NCI-H2107 treated with DMSO at 0.1 percent for 48 hours (cell line): ENCODE results near the gene TRIM14.

ENCODE experiments used
- DNase-seq: peaks from one replicate; lab custom pipeline; 2025; ENCODE audit not compliant: unreplicated experiment; lab: John Stamatoyannopoulos, UW

TRIM14 gene, protein sequence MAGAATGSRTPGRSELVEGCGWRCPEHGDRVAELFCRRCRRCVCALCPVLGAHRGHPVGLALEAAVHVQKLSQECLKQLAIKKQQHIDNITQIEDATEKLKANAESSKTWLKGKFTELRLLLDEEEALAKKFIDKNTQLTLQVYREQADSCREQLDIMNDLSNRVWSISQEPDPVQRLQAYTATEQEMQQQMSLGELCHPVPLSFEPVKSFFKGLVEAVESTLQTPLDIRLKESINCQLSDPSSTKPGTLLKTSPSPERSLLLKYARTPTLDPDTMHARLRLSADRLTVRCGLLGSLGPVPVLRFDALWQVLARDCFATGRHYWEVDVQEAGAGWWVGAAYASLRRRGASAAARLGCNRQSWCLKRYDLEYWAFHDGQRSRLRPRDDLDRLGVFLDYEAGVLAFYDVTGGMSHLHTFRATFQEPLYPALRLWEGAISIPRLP

GRCh38 chr9:98118640-98119601 lies at the start of gene TRIM14:
TSS of gene TRIM14 (minus strand) at chr9:98119222. CDS start at chr9:98119188, 34 bp downstream.
- DNase-seq: no peak

GRCh38 chr9:98168153-98168780 lies 49.2 kb upstream of the TRIM14 start:
- DNase-seq: no peak

DNA sequence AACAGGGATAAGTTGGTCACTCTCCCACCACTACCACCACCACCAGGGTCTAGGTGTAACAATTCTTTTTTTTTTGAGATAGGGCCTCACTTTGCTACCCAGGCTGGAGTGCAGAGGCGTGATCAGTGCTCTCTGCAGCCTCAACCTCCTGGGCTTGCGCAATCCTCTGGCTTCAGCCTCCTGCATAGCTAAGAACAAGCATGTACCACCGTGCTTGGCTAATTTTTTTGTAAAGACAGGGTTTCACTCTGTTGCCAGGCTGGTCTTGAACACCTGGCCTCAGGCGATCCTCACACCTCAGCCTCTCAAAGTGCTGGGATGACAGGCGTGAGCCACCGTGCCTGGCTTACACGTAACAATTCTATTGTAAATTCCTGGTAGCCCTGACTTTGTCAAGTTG lies 45.9 kb upstream of the TRIM14 start:
- DNase-seq: no peak

GRCh38 chr9:98162613-98163012 lies 43.6 kb upstream of the TRIM14 start:
- no peak for DNase-seq

DNA sequence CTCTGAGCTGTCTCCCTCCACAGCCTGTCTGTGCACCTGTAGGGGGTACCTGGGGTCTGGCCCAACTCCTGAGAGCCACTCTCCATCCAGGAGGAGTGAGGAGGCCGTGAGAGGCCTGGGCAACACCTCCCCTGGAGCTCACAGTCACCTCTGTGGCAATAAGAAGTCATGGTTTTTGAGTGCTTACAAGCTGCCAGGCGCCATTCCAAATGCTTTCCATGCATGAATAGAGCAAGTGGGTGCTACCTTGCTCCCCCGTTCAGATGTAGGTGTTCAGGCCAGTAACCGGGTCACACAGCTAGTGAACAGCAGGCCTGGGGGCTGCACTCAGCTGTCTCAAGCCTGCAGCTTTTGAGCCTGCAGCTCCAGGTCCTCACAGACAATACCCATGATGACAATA lies 42.8 kb upstream of the TRIM14 start:
- DNase-seq: no peak

DNA sequence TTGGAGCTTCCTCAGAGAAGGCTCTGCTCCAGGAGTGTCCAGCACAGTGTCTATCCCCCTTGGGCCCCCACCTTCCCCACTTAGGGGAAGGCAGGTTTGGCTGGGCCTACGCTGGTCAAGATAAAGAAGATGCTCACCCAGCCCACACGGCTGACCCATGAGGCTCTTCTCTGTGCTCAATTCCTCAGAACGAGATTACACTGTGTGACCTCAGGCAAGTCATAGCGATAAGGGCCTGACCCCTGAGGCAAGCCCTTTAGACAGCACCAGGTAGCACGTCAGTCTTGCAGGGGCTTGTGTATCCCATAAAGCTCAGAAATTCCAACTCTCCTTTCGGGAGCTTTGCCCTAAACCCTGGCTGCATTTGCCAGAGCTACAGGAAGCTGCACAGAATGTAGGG lies 40.8 kb upstream of the TRIM14 start:
- DNase-seq: no peak

DNA sequence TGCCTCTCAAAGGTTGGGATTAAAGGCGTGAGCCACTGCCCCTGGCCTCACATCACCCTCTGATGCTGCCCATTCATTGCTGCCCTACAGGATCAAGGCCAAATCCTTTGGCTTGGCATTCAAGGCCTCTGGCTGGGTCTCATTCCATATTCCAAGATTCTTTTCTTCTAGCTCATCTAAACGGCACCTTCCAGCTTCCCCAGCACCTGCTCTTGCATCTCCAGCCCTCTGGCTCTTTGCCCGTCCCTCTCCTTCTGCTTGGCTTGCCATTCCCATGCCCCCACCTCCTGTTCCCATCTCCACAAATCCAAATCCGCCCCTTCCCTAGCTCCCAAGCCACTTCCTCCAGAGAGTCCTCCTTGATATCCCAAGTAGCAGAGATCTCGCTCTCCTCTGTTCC lies 40.3 kb upstream of the TRIM14 start:
- no peak for DNase-seq

DNA sequence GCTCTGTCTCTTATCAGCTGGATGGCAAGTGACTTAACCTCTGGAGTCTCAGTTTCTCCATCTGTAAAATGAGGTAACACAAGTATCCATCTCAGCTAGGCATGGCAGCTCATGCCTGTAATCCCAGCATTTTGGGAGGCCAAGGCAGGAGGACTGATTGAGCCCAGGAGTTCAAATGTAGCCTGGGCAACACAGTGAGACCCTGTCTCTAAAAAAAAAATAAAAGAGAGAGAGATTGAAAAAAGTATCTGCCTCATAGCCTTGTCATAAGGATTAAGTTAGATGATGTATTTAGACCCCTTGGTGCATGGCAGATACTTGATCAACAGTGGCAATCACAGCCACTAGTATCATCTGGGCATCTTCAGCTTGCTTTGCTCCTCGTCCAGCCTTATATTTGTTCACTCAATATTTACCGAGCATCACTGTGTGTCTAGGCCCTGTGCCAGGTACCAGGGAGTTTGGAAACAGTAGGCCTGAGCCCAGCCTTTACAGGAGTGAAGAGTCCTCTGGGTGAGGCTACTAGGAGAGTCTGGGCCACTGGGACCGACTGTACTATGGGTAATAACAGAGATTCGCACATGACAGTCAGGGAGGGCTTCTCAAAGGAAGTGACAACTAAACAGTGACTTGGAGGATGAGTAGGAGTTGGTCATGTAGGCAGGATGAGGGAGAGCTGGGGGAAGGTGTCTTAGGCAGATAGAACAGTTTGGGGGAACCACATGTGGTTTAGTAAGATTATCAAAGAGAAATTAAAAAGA lies 39.2 kb upstream of the TRIM14 start:
- no peak for DNase-seq

DNA sequence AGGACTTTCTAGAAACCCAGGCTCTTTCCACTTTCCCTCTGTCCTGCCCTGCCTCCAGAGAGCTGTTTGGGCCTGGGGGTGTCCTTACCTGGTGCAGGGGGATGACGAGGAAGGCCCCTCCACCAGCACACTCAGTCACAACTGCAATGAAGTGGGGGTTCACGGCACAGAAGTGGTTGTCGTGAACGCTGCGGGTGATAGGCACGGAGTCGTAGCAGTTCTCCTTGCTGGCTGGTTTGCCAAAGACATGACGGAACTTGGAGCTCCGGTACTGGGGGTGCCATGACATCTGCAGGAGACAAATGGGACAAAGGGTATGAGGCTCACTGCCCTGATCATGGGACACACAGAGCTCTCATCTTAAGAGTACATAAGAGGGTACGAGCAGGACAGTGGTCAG lies 38.4 kb upstream of the TRIM14 start:
- DNase-seq: no peak

- no peak for DNase-seq
Measured at GRCh38 chr9:98154678-98155077, 35.7 kb upstream of the TRIM14 start.

DNA sequence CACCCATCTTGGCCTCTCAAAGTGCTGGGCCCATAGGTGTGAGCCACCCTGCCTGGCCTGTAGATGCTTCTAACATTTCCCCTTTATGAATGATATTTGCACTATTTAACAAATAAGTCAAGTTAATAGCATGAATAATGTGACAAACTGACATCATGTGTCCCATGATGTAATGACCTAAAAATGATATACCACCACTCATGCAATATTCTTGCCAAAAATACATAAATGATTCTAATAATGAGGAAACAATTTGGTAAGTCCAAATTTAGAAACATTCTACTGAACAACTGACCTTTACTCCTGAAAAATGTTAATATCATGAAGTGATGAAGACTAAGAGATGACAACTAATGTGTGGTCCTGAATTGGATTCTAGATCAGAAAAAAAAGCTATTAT lies 33.5 kb upstream of the TRIM14 start:
- no peak for DNase-seq

GRCh38 chr9:98150721-98151120 lies 31.7 kb upstream of the TRIM14 start:
- DNase-seq: no peak

DNA sequence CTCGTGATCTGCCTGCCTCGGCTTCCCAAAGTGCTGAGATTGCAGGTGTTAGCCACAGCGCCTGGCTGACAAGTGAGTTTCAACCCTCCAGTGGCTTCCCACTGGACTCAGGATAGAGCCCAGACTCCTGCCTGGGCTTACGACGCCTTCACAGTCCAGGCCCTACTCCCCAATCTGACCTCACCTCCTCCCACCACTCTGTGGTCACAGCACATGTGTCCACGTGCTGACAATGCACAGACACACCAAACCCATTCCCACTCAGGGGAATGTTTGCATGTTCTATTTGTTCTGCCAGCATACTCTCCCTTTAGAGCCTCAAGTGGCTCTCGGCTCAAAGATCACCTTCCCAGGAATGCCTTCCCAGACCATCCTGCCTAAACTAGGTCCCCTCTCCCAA lies 31.1 kb upstream of the TRIM14 start:
- no peak for DNase-seq

- DNase-seq: peak; percentile 15
Measured at GRCh38 chr9:98149422-98149821, 30.4 kb upstream of the TRIM14 start.

DNA sequence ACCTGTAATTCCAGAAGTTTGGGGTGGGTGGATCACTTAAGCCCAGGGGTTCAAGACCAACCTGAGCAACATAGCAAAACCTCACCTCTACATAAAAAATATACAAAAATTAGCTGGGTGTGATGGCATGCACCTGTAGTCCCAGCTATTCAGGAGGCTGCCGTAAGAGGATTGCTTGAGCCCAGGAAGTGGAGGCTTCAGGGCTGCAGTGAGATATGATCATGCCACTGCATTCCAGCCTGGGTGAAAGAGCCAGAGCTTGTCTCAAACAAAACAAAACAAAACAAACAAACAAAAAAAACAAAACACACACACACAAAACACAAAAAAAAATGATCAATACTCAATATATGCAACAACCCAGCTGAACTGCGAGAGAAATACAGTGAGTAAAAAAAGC lies 29.5 kb upstream of the TRIM14 start:
- DNase-seq: no peak

DNA sequence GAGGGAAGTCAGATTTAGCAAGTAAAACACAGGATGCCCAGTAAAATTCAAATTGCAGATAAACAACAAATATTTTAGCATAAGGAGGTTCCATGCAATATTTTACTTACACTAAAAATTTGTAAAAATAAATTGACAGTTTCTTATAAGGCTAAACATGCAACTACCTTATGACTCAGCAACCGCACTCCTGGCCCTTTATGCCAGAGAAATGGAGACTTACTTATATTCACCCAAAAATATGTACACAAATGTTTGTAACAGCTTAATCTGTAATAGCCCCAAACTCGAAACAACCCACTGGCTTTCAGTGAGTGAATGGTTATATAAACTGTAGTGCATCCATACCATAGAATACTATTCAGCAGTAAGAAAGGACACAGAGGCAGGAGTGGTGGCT lies 28.6 kb upstream of the TRIM14 start:
- no peak for DNase-seq

DNA sequence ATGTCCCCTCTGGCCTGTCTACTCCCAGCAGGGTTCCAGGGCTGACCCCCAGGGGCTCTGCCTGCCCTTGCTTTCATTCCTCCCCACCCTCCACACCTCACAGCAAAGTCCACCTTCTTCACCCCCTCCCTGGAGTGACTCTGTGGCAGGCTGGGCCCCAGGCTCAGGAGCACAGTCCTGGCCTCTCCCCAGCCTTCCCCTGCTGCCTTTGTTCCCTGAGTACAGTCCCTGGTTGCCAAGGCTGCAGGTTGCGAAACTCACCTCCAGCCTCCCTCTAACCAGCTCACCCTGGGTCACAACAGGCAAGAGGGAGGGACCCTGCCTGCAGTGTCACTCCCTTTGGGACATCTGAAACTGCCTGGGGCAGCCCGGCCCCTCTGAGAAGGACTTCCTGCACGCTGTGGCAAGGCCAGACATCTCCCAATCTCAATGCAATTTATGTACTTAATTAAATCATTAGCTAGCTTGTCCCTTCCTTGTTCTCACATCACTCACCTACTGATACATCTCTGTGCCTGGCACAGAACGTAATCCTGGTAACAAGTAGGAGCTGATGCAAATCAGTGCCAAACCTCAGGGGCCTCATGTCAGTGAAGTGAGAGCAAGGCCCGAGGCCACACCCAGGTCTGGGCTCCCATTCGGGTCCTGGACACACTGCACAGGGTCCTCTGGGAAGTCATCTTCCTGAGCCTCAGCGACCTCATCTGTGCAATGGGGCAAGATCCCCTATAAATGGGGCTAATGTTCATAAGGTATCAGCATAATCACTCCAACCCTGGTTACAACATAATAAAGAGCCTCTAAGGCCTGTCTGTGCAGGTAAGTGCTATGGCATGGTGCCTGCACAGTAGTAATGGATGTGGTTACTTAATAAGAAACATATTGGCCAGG lies 27.3 kb upstream of the TRIM14 start:
- peak; percentile 78 for DNase-seq

DNA sequence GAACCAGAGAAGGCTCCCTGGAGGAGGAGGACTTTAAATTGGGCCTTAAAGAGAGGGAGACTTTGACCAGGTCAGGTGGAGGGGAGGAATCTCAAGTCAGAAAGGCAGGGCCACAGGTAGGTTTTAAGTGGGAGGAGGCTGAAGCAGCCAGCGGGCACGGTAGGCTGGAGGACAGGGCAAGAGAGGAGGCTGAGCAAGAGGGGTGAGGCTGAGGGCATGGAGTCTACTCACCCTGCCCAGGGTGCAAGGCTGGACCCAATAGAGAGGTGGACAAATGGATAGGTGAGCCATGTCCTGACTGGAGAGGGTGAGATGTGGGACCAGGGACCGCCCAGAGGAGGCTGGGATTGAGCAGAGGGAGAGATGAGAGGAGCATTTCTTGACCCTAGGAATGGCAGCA lies 25.6 kb upstream of the TRIM14 start:
- DNase-seq: no peak

DNA sequence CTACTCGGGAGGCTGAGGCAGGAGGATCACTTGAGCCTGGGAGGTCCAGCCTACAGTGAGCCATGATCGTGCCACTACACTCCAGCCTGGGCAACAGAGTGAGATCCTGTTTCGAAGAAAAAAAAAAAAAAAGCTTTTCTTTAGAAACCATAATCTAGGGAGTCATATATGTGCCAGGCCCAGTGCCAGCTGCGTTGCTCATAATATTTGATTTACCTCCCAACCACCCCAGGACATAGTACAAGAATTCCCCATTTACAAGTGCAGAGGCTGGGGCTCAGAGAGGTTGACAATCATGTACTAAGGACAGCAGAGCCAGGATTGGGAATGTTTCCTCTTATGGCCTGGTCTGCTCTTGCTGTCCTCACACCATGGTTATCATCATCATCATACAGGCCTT lies 25.1 kb upstream of the TRIM14 start:
- no peak for DNase-seq
